ENCODE measurements around the gene BHLHA9. TPM values are rescaled to one million over a fixed set of nuclear protein-coding genes. Genes with fewer than 3 reads are reported as not detected.

The BHLHA9 gene
- total RNA-seq, 1 experiment from 2014 or later, result not detected

- DNase-seq (ENCODE audit: low spot score) (peak; percentile 69), ATAC-seq (peak; percentile 75)
- Mint-ChIP-seq H3K4me1 (no peaks in the 10 kb centered on the region), H3K36me3 (no peaks in the 10 kb centered on the region), H3K4me3 (no peak overlapping the region), H3K27ac (no peak overlapping the region), H3K27me3 (ENCODE audit: low read depth) (no peaks in the 10 kb centered on the region), H3K9me3 (no peaks in the 10 kb centered on the region)
- ChIA-PET CTCF (no interaction called here), POLR2A (no interaction called here)
- TF ChIP-seq ETV6 (CRISPR knock-in tag; IDR thresholded peaks at IDR 0.05) (no peak), USF2 (CRISPR knock-in tag; IDR thresholded peaks at IDR 0.05) (peak; percentile 86), USF1 (CRISPR knock-in tag; IDR thresholded peaks at IDR 0.05) (peak; percentile 84)
Observed at GRCh38 chr17:1312261-1312870, 42.1 kb downstream of the BHLHA9 start.

GRCh38 chr17:1313270-1314005, 43.2 kb downstream of the BHLHA9 start:
- POLR2A ChIA-PET, result no interaction called here
- no peak for ATAC-seq

More at GRCh38 chr17:1313270-1314005, 43.2 kb downstream of the BHLHA9 start:
- Mint-ChIP-seq H3K36me3 (no peaks in the 10 kb centered on the region), H3K27ac (no peak overlapping the region), H3K4me3 (no peak overlapping the region), H3K4me1 (no peaks in the 10 kb centered on the region), H3K9me3 (no peaks in the 10 kb centered on the region), H3K27me3 (ENCODE audit: low read depth) (no peaks in the 10 kb centered on the region)
- TF ChIP-seq IRF2 (CRISPR knock-in tag; IDR thresholded peaks at IDR 0.05; ENCODE audit: borderline replicate concordance, low read depth) (no peak), SMAD3 (CRISPR knock-in tag; IDR thresholded peaks at IDR 0.05; ENCODE audit: borderline replicate concordance) (no peak), ZNF423 (CRISPR knock-in tag; IDR thresholded peaks at IDR 0.05) (no peak), E2F5 (CRISPR knock-in tag; IDR thresholded peaks at IDR 0.05) (no peak), GABPB1 (CRISPR knock-in tag; IDR thresholded peaks at IDR 0.05) (no peak), ZNF263 (CRISPR knock-in tag; IDR thresholded peaks at IDR 0.05; ENCODE audit: low read depth) (no peak), AFF4 (CRISPR knock-in tag; IDR thresholded peaks at IDR 0.05; ENCODE audit: borderline replicate concordance) (no peak), PRRX2 (CRISPR knock-in tag; IDR thresholded peaks at IDR 0.05) (no peak), MXD4 (CRISPR knock-in tag; IDR thresholded peaks at IDR 0.05; ENCODE audit: borderline replicate concordance) (no peak), ETV6 (CRISPR knock-in tag; IDR thresholded peaks at IDR 0.05) (no peak), ZNF121 (CRISPR knock-in tag; IDR thresholded peaks at IDR 0.05) (no peak), EMX1 (CRISPR knock-in tag; IDR thresholded peaks at IDR 0.05) (no peak), NR1H2 (CRISPR knock-in tag; IDR thresholded peaks at IDR 0.05) (no peak)
- DNase-seq (ENCODE audit: low spot score), result no peak
- CTCF ChIA-PET, result no interaction called here

Data from WTC11 (cell line).